GM10847 (cell line): ENCODE measurements around the gene HACD1.

Experiments
- POLR2A ChIP-seq: IDR thresholded peaks from 2 replicates; pipeline ENCODE4 v1.6.1; 2011; ENCODE audit not compliant: insufficient read length; ENCODE audit errors: extremely low read depth

Gene HACD1

GRCh38 chr10:17617031-17617911 is at the start of gene HACD1:
HACD1 (minus strand) TSS chr10:17617374; CDS start chr10:17617339, 35 bp downstream.
- TF ChIP-seq POLR2A, result no peak

GRCh38 chr10:17665747-17666146 is 48.6 kb upstream of the HACD1 start:
- no peak for TF ChIP-seq POLR2A

- TF ChIP-seq POLR2A, result no peak
Measured at GRCh38 chr10:17663450-17663849, 46.3 kb upstream of the HACD1 start.

GRCh38 chr10:17662193-17663138 is 45.3 kb upstream of the HACD1 start:
- TF ChIP-seq POLR2A, result no peak

GRCh38 chr10:17661510-17661909 is 44.3 kb upstream of the HACD1 start:
- TF ChIP-seq POLR2A, result no peak

GRCh38 chr10:17660921-17661320 is 43.7 kb upstream of the HACD1 start:
- TF ChIP-seq POLR2A, result no peak

GRCh38 chr10:17659365-17659764 is 42.2 kb upstream of the HACD1 start:
- no peak for TF ChIP-seq POLR2A

GRCh38 chr10:17657103-17657500 is 39.9 kb upstream of the HACD1 start:
- TF ChIP-seq POLR2A, result no peak

- no peak for TF ChIP-seq POLR2A
Measured at GRCh38 chr10:17655567-17656146, 38.5 kb upstream of the HACD1 start.

GRCh38 chr10:17655009-17655408 is 37.8 kb upstream of the HACD1 start:
- TF ChIP-seq POLR2A, result no peak

- TF ChIP-seq POLR2A, result no peak
Measured at GRCh38 chr10:17652585-17652984, 35.4 kb upstream of the HACD1 start.

- no peak for TF ChIP-seq POLR2A
Measured at GRCh38 chr10:17651896-17652295, 34.7 kb upstream of the HACD1 start.

GRCh38 chr10:17650416-17650815 is 33.2 kb upstream of the HACD1 start:
- TF ChIP-seq POLR2A, result no peak

- TF ChIP-seq POLR2A, result no peak
Measured at GRCh38 chr10:17649836-17650235, 32.7 kb upstream of the HACD1 start.

GRCh38 chr10:17649052-17649451 is 31.9 kb upstream of the HACD1 start:
- TF ChIP-seq POLR2A, result no peak
